HCT116 (cell line): Measurements from ENCODE around the gene ORAI1. TPM values are rescaled to one million over a fixed set of nuclear protein-coding genes. Genes with fewer than 3 reads are reported as not detected.

Experiments used
- ATAC-seq: fragments of 200-7000 bp; cut with Tn5 transposase; 2 replicates; pipeline ENCODE4 v1.9.1; 2020; ENCODE audit warnings: mild to moderate bottlenecking, moderate library complexity
- BruUV-seq: library from RNA; stranded (reverse); fragments of 400-500 nt; replicated peaks from 2 replicates; lab custom pipeline; 2021; lab: Mats Ljungman, UMichigan
- CTCF ChIA-PET: fragments of 300-600 bp; sonication (Branson Sonifier 250); formaldehyde crosslinking; loops from one replicate; lab custom pipeline; 2021; ENCODE audit warnings: antibody characterized with exemption; lab: Charles Lee
- POLR2A ChIA-PET: fragments of 300-600, 350-600 bp; sonication (Branson Sonifier 250); formaldehyde crosslinking; loops from one replicate; lab custom pipeline; 2021; ENCODE audit warnings: antibody characterized with exemption; lab: Charles Lee
- RAD21 ChIA-PET, 2 experiments: fragments of 300-600 bp; sonication (Branson Sonifier 250); formaldehyde crosslinking; loops; one replicate each; lab custom pipeline; 2023; ENCODE audit warnings: low total read pairs in 2 of 2; ENCODE audit not compliant: uncharacterized antibody in 2 of 2, unreplicated experiment in 2 of 2, low non-redundant PET in 1 of 2; lab: Charles Lee
- DNase-seq: peaks from one replicate; pipeline ENCODE4 v3.0.0-alpha.2; 2010; ENCODE audit warnings: low read depth, low spot score
- H2AFZ ChIP-seq: fragments of 200-600 bp; shearing (Covaris generic), sonication (generic); 2 replicates; pipeline ENCODE4 v1.6.1; 2017; ENCODE audit warnings: low read depth, mixed run types, mixed read lengths, antibody characterized with exemption, low read length; ENCODE audit not compliant: poor library complexity, severe bottlenecking
- H3K27ac ChIP-seq: 2 replicates; pipeline ENCODE4 v1.5.1; 2012; ENCODE audit warnings: low read depth, low read length
- H3K27me3 ChIP-seq: fragments of 200-600 bp; sonication (generic); 2 replicates; pipeline ENCODE4 v1.6.1; 2016; ENCODE audit warnings: mixed run types, low read length, mixed read lengths; ENCODE audit not compliant: insufficient read depth
- H3K36me3 ChIP-seq, 2 experiments: fragments of 200-500 bp in 1 of 2; fragments of 200-600 bp in 1 of 2; sonication (Bioruptor generic) in 1 of 2; sonication (generic) in 1 of 2; 2 replicates each; pipeline versions ENCODE4 v1.5.1 to v1.6.1; 2014 to 2016; ENCODE audit warnings: low read length in 2 of 2, inconsistent platforms in 1 of 2, mixed read lengths in 1 of 2, mixed run types in 1 of 2; ENCODE audit not compliant: insufficient read depth in 2 of 2, control insufficient read depth in 1 of 2
- H3K4me1 ChIP-seq, 2 experiments: fragments of 200-600 bp in 1 of 2; sonication (generic) in 1 of 2; 2 replicates each; pipeline versions ENCODE4 v1.5.1 to v1.6.1; 2012 to 2017; ENCODE audit warnings: low read length in 2 of 2, inconsistent platforms in 1 of 2, mild to moderate bottlenecking in 1 of 2, mixed read lengths in 1 of 2, mixed run types in 1 of 2, moderate library complexity in 1 of 2; ENCODE audit not compliant: insufficient read depth in 2 of 2, control insufficient read depth in 1 of 2
- H3K4me2 ChIP-seq: fragments of 200-600 bp; sonication (generic); 2 replicates; pipeline ENCODE4 v1.6.1; 2017; ENCODE audit warnings: mixed run types, low read length, mixed read lengths
- H3K4me3 ChIP-seq, 2 experiments: fragments of 200-600 bp in 1 of 2; sonication (generic) in 1 of 2; replicated peaks in 1 of 2; 2 replicates each; pipeline ENCODE4 v1.5.1; 2011 to 2016; ENCODE audit warnings: low read length in 2 of 2, control low read depth in 1 of 2, low read depth in 1 of 2, mild to moderate bottlenecking in 1 of 2, mixed read lengths in 1 of 2, mixed run types in 1 of 2
- H3K79me2 ChIP-seq: fragments of 200-600 bp; sonication (generic); 2 replicates; pipeline ENCODE4 v1.6.1; 2017; ENCODE audit warnings: mild to moderate bottlenecking, mixed run types, low read length, moderate library complexity, mixed read lengths; ENCODE audit not compliant: insufficient read depth
- H3K9ac ChIP-seq: fragments of 200-600 bp; sonication (generic); 2 replicates; pipeline ENCODE4 v1.6.1; 2016; ENCODE audit warnings: low read length, mixed read lengths
- H3K9me2 ChIP-seq: fragments of 200-600 bp; sonication (generic), shearing (Covaris generic); 2 replicates; pipeline ENCODE4 v1.6.1; 2017; ENCODE audit warnings: mixed run types, mild to moderate bottlenecking, moderate library complexity; ENCODE audit not compliant: insufficient read depth
- H3K9me3 ChIP-seq, 2 experiments: fragments of 200-500 bp in 1 of 2; fragments of 200-600 bp in 1 of 2; sonication (Bioruptor generic) in 1 of 2; sonication (generic) in 1 of 2; 2 replicates each; pipeline ENCODE4 v1.6.1; 2014 to 2017; ENCODE audit warnings: low read length in 2 of 2, mixed read lengths in 2 of 2, inconsistent platforms in 1 of 2, low read depth in 1 of 2, mild to moderate bottlenecking in 1 of 2, mixed run types in 1 of 2, moderate library complexity in 1 of 2; ENCODE audit not compliant: control insufficient read depth in 1 of 2, insufficient read depth in 1 of 2
- H4K20me1 ChIP-seq: fragments of 200-600 bp; sonication (generic), shearing (Covaris generic); 2 replicates; pipeline ENCODE4 v1.6.1; 2017; ENCODE audit warnings: mixed run types, mild to moderate bottlenecking, moderate library complexity; ENCODE audit not compliant: insufficient read depth
- CBX3 ChIP-seq: IDR thresholded peaks from 2 replicates; pipeline ENCODE4 v1.6.1; 2012; ENCODE audit warnings: low read depth
- CEBPB ChIP-seq: IDR thresholded peaks from 2 replicates; pipeline ENCODE4 v1.6.1; 2012; ENCODE audit warnings: low read depth
- EGR1 ChIP-seq: IDR thresholded peaks from 2 replicates; pipeline ENCODE4 v1.6.1; 2012; ENCODE audit warnings: low read depth
- EZH2 ChIP-seq: fragments of 200-600 bp; sonication (generic); IDR thresholded peaks from 2 replicates; pipeline ENCODE4 v1.6.1; 2017; ENCODE audit warnings: antibody characterized with exemption, mixed run types
- EZH2phosphoT487 ChIP-seq: fragments of 200-600 bp; IDR thresholded peaks from 2 replicates; pipeline ENCODE4 v1.6.1; 2018; ENCODE audit warnings: antibody characterized with exemption, borderline replicate concordance
- JUND ChIP-seq: IDR thresholded peaks from 2 replicates; pipeline ENCODE4 v1.6.1; 2012
- POLR2A ChIP-seq: IDR thresholded peaks from 2 replicates; pipeline ENCODE4 v1.7.0; 2011; ENCODE audit warnings: borderline replicate concordance; ENCODE audit not compliant: insufficient read depth, insufficient read length; ENCODE audit errors: extremely low read depth
- RAD21 ChIP-seq: IDR thresholded peaks from 2 replicates; pipeline ENCODE4 v1.6.1; 2012; ENCODE audit warnings: low read depth, mild to moderate bottlenecking
- SIN3A ChIP-seq: IDR thresholded peaks from 2 replicates; pipeline ENCODE4 v1.6.1; 2012; ENCODE audit warnings: low read depth
- SP1 ChIP-seq: IDR thresholded peaks from 2 replicates; pipeline ENCODE4 v1.6.1; 2012; ENCODE audit warnings: low read depth
- SRF ChIP-seq: IDR thresholded peaks from 2 replicates; pipeline ENCODE4 v1.6.1; 2012; ENCODE audit warnings: low read depth
- TCF7L2 ChIP-seq: IDR thresholded peaks from 2 replicates; pipeline ENCODE4 v1.7.0; 2011; ENCODE audit warnings: borderline replicate concordance, inconsistent platforms; ENCODE audit not compliant: insufficient read depth, insufficient read length; ENCODE audit errors: extremely low read depth
- intact Hi-C: fragments of 100-400 bp; cut with micrococcal nuclease; formaldehyde crosslinking; loops from 2 replicates; pipeline ENCODE4 v1.10.0; 2022
- total RNA-seq: library from RNA; stranded (reverse); gene quantifications from one replicate; pipeline ENCODE4 v1.2.1, GENCODE V29; 2021; ENCODE audit not compliant: unreplicated experiment
- TF ChIP-seq, protein P1 (sequence below): IDR thresholded peaks from 2 replicates; pipeline ENCODE4 v1.6.1; 2012; ENCODE audit warnings: low read depth
- TF ChIP-seq, protein P2 (sequence below): IDR thresholded peaks from 2 replicates; pipeline ENCODE4 v1.6.1; 2012
- TF ChIP-seq, protein P3 (sequence below), 3 experiments: fragments of 200-600 bp in 1 of 3; sonication (generic) in 1 of 3; IDR thresholded peaks in 2 of 3; conservative IDR thresholded peaks in 1 of 3; 2 replicates each; pipeline ENCODE4 v1.5.1; 2012 to 2017; ENCODE audit warnings: low read depth in 2 of 3, low read length in 2 of 3, antibody characterized with exemption in 1 of 3, borderline replicate concordance in 1 of 3, control low read depth in 1 of 3, mild to moderate bottlenecking in 1 of 3, mixed read lengths in 1 of 3, mixed run types in 1 of 3, moderate library complexity in 1 of 3; ENCODE audit not compliant: insufficient read depth in 1 of 3

The ORAI1 gene
- total RNA-seq, 1 experiment from 2014 or later: 20.2 TPM

DNA sequence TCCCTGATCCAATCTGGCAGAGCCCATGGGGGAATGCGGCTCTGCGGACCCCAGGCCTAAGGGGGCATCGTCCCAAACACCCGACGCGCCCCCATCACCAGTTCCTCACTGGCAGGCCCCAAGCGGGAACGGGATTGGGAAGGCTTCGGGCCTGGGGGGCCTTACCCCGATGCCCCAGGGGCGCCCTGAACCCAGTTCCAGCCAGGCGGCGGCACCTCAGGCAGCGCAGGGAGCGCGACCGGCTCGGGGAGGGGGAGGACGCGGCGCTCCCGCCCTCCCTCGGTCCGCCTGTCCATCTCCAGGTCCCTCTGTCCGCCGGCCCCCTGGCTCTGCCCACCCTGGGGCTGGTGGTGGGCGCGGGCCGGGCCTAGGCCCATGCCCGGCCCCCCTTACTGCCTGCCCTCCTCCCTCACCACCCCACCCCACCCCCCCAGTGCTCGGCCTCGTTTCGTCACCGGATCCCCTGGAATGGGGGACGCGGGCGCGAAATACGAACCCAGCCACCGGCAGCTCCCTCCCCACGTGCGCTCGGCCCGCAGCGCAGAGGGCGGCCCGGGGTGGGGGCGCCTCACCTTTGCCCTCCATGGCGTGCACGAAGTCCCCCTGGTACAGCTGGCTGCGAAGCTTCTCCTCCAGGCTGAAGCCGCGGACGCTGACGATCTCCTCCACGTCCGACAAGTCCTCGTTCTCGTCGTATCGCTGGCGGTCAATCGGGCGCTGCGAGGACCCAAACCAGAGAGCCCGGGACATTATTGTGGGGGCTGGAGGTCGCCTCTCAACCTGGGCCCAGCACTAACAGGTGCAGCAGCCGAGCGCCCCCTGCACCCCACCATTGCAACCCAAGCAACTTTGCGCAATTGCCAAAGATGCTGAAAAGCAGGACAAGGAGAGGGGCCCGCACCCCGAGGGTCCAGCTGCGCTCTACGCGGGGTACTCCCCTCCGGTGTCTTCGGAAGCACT lies 47.8 kb upstream of the ORAI1 start:
- ATAC-seq (no peak), DNase-seq (no peak)
- H3K9ac ChIP-seq: no peak overlapping the region
- H3K9me2 ChIP-seq: no peaks in the 10 kb centered on the region
- TF ChIP-seq JUND (no peak), CBX3 (no peak), SIN3A (no peak), EZH2 (no peak), EZH2phosphoT487 (no peak), CEBPB (no peak), SP1 (no peak), POLR2A (no peak), EGR1 (no peak), TCF7L2 (no peak), RAD21 (no peak), SRF (no peak)
- TF ChIP-seq, protein P1, sequence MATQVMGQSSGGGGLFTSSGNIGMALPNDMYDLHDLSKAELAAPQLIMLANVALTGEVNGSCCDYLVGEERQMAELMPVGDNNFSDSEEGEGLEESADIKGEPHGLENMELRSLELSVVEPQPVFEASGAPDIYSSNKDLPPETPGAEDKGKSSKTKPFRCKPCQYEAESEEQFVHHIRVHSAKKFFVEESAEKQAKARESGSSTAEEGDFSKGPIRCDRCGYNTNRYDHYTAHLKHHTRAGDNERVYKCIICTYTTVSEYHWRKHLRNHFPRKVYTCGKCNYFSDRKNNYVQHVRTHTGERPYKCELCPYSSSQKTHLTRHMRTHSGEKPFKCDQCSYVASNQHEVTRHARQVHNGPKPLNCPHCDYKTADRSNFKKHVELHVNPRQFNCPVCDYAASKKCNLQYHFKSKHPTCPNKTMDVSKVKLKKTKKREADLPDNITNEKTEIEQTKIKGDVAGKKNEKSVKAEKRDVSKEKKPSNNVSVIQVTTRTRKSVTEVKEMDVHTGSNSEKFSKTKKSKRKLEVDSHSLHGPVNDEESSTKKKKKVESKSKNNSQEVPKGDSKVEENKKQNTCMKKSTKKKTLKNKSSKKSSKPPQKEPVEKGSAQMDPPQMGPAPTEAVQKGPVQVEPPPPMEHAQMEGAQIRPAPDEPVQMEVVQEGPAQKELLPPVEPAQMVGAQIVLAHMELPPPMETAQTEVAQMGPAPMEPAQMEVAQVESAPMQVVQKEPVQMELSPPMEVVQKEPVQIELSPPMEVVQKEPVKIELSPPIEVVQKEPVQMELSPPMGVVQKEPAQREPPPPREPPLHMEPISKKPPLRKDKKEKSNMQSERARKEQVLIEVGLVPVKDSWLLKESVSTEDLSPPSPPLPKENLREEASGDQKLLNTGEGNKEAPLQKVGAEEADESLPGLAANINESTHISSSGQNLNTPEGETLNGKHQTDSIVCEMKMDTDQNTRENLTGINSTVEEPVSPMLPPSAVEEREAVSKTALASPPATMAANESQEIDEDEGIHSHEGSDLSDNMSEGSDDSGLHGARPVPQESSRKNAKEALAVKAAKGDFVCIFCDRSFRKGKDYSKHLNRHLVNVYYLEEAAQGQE: no peak
- TF ChIP-seq, protein P2, sequence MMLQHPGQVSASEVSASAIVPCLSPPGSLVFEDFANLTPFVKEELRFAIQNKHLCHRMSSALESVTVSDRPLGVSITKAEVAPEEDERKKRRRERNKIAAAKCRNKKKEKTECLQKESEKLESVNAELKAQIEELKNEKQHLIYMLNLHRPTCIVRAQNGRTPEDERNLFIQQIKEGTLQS: no peak
- TF ChIP-seq, protein P3, sequence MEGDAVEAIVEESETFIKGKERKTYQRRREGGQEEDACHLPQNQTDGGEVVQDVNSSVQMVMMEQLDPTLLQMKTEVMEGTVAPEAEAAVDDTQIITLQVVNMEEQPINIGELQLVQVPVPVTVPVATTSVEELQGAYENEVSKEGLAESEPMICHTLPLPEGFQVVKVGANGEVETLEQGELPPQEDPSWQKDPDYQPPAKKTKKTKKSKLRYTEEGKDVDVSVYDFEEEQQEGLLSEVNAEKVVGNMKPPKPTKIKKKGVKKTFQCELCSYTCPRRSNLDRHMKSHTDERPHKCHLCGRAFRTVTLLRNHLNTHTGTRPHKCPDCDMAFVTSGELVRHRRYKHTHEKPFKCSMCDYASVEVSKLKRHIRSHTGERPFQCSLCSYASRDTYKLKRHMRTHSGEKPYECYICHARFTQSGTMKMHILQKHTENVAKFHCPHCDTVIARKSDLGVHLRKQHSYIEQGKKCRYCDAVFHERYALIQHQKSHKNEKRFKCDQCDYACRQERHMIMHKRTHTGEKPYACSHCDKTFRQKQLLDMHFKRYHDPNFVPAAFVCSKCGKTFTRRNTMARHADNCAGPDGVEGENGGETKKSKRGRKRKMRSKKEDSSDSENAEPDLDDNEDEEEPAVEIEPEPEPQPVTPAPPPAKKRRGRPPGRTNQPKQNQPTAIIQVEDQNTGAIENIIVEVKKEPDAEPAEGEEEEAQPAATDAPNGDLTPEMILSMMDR (IDR thresholded peaks at IDR 0.05 in 2 of 3, conservative IDR thresholded peaks at IDR 0.05 in 1 of 3; ENCODE audit: borderline replicate concordance in 1 of 3, insufficient read depth in 1 of 3, low read depth in 2 of 3, low read length in 2 of 3): no peak
- H3K27ac ChIP-seq: no peak overlapping the region
- no peak overlapping the region for H3K4me2 ChIP-seq
- ChIA-PET RAD21 (no interaction called here), CTCF (no interaction called here), POLR2A (no interaction called here)
- H3K4me3 ChIP-seq: no peak overlapping the region
- intact Hi-C loops: no loop called here
- H3K36me3 ChIP-seq: no peaks in the 10 kb centered on the region
- H3K9me3 ChIP-seq: no peaks in the 10 kb centered on the region
- no peaks in the 10 kb centered on the region for H3K79me2 ChIP-seq
- no TSS peak for BruUV-seq
- H4K20me1 ChIP-seq: no peaks in the 10 kb centered on the region
- H3K27me3 ChIP-seq: no peaks in the 10 kb centered on the region
- H2AFZ ChIP-seq: no peak overlapping the region
- peaks cover 13 to 29% of the 10 kb centered on the region in 2 experiments for H3K4me1 ChIP-seq
